DMS79 treated with DMSO at 0.1 percent for 48 hours (cell line): ENCODE data around the gene UGT3A1.
A peak's percentile ranks its signal among the peaks of the same experiment; 100 is the strongest.
"Not testable (repeated sequence)": the region's sequence is repeated elsewhere in the genome, so short reads cannot be mapped to it uniquely, and the experiment has no call there.

ENCODE experiments used
- DNase-seq: peaks from one replicate; lab custom pipeline; 2025; lab: John Stamatoyannopoulos, UW

The UGT3A1 gene

DNA sequence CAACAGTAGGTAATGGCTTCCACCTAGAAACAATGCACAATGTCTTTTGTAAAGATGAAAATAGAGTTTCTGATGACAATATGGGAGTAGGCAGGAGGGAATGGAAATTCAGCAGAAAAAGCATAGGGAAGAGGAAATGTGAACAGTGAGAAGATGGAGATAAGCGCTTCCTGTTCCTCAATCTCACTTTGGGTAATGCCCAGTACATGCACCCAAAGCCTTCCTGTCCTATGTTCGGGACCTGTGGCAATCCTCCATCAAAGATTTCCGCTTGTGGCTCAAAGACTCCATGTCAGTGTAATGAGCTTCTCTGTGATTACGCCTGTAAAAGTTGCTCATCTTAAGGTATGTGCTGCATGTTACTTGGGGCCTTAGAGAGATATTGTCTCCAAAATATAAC is 2.7 kb downstream of the UGT3A1 start:
- no peak for DNase-seq

- DNase-seq, result no peak
These were observed 3.4 kb downstream of the UGT3A1 start for GRCh38 chr5:35987776-35988175.

GRCh38 chr5:35979715-35980114 is 11.5 kb downstream of the UGT3A1 start:
- no peak for DNase-seq

DNA sequence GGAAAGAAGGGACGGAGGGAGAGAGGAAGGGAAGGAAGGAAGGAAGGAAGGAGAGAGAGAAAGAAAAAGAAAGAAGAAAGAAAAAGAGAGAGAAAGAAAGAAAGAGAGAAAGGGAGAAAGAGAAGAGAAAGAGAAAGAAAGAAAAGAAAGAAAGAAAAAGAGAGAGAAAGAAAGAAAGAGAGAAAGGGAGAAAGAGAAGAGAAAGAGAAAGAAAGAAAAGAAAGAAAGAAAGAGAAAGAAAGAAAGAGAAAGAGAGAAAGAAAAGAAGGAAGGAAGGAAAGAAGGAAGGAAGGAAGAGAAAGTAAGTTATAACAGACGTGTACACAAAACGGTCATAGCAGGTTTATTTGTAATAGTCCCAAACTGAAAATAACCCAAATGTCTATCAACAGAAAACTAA is 14.3 kb downstream of the UGT3A1 start:
- not testable (repeated sequence) for DNase-seq

DNA sequence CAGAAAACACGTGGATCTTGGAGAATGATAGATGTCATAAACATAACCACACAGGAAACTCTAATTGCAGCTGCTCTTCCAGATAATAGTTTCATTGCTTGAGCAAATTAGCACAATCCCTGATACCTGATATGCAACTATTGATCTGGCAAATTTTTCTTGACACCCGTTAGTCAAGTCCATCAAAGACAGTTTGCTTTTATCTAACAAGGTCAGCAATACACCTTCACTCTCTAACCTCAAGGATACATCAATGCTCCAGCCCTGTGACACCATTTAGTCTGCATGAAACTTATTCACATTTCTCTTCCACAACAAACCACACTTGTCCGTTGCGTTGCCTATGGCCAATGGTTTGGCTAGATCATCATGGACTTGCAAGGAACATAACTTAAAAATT is 16.6 kb downstream of the UGT3A1 start:
- no peak for DNase-seq

DNA sequence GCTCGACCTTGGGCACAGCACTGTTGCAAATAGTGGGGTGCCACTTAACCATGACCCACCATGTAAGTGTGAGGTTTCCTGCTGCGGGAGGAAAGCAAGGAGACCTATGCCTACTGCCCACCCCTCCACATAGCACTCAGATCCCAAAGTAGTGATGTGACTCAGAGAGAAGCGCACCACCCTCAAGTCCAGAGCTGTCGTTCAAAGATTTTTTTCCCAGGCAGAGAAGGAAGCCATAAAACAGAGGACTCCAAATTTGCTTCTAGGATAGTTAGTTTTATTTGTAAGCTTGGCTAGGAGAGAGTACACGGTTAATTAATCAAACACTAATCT is 19.3 kb downstream of the UGT3A1 start:
- DNase-seq, result no peak

- DNase-seq, result no peak
These were observed 19.9 kb downstream of the UGT3A1 start for GRCh38 chr5:35971186-35971877.

DNA sequence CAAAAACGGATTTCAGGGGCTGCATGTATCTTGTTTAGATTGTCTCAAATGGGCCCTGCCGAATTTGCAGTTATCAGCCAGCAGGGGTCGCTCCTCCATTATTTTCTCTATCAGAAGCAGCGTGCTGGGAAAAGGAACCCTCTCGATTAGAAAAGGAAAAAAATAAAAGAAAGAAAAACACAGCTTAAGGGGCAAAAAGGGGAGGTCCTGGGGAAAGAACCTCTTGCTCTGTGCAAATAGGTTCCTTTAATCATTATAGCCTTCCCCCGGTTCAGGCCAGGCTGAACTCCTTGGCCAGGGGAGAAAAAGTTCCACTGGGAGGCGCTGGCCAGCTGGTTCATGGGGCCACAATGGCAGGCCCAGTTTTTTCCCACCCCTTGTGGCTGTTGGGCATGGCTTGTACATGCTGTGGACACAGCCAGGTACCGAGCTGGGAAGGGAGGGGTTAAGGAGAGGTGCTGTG is 27.8 kb downstream of the UGT3A1 start:
- no peak for DNase-seq

DNA sequence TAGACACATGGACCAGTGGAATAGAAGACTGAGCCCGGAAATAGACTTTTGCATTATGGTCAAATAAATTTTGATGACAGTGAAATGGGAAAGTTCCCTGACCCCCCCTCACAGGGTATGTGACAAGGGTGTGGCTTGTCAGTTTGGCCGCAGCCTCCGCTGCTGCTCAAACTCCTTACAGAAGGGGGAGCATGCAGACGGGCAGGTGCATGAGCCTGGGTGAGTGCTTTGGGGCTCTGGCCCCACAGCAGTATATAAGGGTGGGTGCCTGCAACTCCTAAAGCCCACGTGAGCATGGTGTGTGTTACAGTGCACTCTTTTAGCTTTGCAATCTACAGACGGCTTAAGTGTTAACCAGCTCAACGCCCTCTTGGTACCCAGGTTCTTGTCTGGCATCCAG is 30.9 kb downstream of the UGT3A1 start:
- no peak for DNase-seq

GRCh38 chr5:35956429-35956828 is 34.8 kb downstream of the UGT3A1 start:
- DNase-seq, result no peak

GRCh38 chr5:35954175-35954574 is 37.0 kb downstream of the UGT3A1 start:
- DNase-seq, result no peak

- DNase-seq, result no peak
These were observed 44.1 kb downstream of the UGT3A1 start for GRCh38 chr5:35947085-35947484.

- DNase-seq, result no peak
These were observed 51.6 kb downstream of the UGT3A1 start for GRCh38 chr5:35939639-35940038.

DNA sequence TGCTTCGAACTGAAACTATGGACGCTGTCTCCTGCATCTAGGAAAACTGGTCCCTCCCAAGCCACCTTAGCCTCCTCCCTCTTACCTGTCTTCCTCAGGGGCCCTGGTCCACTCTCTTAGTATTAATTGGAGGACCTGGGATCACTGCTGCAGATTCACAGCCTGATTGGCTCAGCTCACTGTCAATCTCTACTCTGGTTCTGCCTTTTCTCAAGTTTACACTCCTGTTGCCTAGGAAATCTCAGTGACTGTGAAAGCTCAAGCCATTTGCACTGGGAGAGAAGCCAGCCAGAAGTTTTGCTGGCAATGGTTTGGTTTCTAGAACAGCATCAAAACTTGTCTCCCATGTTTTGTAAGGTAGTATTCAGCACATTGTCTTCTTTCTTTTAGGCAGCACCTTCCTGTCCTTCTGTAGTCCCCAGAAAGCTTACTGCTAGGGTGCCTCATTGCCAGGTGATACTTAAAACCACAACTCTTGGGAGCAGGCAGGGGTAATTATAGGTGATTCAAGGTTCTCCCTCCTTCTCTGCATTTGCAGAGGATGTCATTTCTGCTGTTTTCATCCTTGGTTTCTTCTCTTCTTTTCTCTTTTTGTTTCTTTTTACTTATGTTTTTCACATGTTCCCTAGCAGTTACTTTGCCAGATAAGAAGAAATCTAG is 52.5 kb downstream of the UGT3A1 start, which contains the start of gene CAPSL:
Gene CAPSL (minus strand): TSS at position 55 of the 660 bp plus-strand sequence. CDS start 17,502 bp downstream, outside the sequence.
- peak; percentile 94 for DNase-seq

- peak; percentile 51 for DNase-seq
These were observed 64.7 kb downstream of the UGT3A1 start for GRCh38 chr5:35926389-35927051.

- peak; percentile 63 for DNase-seq
These were observed 66.1 kb downstream of the UGT3A1 start for GRCh38 chr5:35924950-35925722.

DNA sequence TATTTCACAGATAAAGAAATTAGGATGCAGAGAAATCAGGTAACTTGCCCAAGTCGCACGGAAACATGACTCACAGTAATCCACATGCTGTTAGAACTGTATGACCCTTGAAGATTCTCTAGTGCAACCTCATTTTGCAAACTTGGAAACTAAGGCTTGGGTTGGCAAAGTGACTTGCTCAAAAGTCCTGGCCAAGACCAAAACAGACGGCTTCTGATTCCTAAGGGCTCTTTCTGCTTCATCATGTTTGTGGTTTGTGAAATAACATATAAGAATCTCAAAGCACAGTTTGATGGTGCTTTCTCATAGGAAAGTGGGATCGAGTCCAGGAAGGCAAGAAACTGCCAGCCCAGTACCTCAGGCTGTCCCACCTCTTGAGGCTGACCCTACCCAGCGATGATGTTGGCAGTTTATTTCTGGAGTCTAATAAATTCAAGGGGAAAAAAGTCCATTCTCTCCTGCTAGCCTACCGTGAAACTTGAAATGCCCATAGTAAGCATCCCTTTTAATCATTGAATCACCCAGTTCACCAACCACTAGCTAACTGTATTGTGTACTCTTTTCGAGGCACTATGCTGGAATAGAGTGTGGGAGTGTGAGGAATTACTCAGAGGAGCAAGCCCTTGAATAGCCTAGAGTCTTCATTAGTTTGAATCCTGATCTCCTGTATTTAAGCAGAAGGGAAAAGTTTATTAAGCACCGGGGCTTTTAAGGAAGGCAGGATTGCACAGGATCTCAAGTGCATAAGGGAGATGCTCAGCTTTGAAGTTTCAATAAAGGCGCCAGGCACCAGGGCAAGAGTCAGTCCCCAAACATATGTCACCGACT is 66.9 kb downstream of the UGT3A1 start:
- DNase-seq, result peak; percentile 82

GRCh38 chr5:35922468-35922867 is 68.7 kb downstream of the UGT3A1 start:
- no peak for DNase-seq

DNA sequence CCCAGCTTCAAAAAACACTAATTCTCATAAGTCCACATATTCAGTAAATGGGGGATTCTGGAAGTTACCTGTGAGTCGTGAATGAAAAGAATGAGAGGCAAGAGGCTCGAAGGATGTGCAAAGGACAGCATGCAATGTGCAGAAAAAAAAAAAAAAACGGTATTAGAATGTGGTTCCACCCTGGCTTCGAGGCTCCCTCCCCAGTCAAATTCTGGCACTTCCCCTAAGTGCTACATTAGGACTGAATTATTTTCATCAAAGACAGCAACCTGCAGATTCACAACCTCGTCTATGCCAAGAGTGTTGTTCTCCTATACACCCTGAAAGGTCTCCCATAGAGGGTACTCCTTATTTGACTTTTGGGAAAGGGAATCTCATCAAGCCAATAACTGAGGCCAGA is 69.3 kb downstream of the UGT3A1 start:
- DNase-seq, result no peak

DNA sequence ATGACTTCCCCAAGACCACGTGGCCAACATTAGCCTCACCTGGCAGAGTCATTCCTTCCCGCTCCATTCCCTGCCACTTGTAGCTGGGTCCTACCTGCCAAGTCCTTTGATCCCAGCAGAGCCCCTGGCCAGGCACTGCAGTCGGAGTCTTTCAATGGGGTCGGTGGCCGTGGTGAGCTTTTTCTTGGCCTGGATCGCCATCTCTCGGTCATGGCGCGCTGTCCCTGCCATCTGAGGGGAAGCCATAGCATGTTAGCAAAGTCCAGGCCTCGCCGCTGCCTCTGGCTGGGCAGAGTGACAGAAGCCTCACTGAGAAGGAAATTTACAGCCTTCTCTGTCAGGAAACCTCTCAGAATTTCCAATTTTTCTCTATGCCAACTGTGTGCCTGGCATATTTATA is 70.3 kb downstream of the UGT3A1 start:
- DNase-seq, result no peak

DNA sequence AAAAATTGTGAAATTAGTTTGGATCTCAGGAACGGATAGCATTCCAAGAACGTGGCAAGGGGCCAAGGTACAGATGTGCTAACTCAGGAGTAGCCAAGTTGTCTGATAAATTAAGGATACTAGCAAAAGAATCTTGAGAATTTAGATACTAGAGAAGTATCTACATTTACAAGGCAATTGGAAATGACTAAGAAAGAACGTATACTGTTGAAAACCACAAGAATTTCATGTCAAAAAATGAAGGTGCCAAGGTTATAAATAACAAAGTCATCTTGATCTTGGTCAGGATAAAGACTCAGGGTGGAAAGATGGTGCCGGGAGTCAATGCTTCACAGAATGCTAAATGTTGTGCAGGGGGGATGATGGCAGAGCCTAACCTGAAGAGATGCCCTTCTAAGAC is 72.0 kb downstream of the UGT3A1 start:
- DNase-seq, result no peak

DNA sequence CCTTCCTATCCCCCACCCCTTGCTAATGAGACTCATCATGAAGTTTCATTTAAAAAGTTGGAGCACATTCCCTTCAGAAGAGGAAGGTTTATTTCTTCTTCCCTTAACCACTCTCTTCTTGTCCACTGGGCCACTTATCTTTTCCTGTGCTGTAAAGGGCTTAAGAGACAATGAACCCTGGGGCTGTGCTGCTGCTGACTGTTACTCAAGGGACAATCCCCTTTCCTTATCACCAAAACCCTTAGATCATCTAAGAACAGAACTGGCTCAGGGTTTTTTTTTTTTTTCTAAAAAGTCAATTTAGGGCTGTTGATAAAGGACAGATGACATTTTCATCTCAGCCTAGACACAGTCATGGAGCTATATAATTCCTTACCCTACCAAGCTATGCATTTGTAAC is 82.4 kb downstream of the UGT3A1 start:
- DNase-seq, result no peak
